ENCODE data around the gene THTPA.

DNA sequence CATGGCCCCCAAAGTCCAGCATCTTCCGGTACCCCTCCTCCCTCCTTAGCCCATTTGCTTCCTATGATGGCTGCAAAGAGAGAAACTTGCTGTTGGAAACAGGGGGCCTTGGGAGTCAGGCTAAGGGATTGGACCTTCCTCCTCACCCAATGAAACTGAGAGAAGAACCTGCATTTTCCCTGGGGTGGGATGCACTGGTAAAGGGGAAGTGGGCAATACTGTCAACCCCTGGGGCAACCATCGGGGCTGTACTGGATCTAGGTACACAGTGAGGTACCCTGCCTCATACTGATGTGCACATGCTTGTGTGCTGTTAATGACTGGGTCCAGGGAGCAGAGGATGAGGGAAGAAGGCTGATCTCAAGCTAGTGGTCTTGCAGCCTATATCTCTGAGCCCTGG lies 33.5 kb downstream of the THTPA start:
- TF ChIP-seq, protein P1, sequence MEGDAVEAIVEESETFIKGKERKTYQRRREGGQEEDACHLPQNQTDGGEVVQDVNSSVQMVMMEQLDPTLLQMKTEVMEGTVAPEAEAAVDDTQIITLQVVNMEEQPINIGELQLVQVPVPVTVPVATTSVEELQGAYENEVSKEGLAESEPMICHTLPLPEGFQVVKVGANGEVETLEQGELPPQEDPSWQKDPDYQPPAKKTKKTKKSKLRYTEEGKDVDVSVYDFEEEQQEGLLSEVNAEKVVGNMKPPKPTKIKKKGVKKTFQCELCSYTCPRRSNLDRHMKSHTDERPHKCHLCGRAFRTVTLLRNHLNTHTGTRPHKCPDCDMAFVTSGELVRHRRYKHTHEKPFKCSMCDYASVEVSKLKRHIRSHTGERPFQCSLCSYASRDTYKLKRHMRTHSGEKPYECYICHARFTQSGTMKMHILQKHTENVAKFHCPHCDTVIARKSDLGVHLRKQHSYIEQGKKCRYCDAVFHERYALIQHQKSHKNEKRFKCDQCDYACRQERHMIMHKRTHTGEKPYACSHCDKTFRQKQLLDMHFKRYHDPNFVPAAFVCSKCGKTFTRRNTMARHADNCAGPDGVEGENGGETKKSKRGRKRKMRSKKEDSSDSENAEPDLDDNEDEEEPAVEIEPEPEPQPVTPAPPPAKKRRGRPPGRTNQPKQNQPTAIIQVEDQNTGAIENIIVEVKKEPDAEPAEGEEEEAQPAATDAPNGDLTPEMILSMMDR (IDR thresholded peaks at IDR 0.05): no peak
- TF ChIP-seq POLR2A (IDR thresholded peaks at IDR 0.05): no peak
